HepG2 (cell line): ENCODE data around the gene HSF2BP. TPM values are rescaled to one million over a fixed set of nuclear protein-coding genes. Genes with fewer than 3 reads are reported as not detected.
"Not testable (repeated sequence)": the region's sequence is repeated elsewhere in the genome, so short reads cannot be mapped to it uniquely, and the experiment has no call there.

Source experiments
- ATAC-seq: fragments of 200-7000 bp; cut with Tn5 transposase; 3 replicates; pipeline ENCODE4 v1.9.1; 2020; ENCODE audit warnings: mild to moderate bottlenecking, moderate library complexity
- BruUV-seq: library from RNA; stranded (reverse); fragments of 400-500 nt; replicated peaks from 2 replicates; lab custom pipeline; 2021; lab: Mats Ljungman, UMichigan
- CTCF ChIA-PET: fragments of 300-600 bp; formaldehyde crosslinking; extraction: SDS; loops from one replicate; lab custom pipeline; 2021; ENCODE audit warnings: low total read pairs, inconsistent platforms, low intra/inter-chr PET ratio; lab: Yijun Ruan, JAX
- POLR2A ChIA-PET: fragments of 350-600 bp; sonication (Branson Sonifier 250); formaldehyde crosslinking; loops from one replicate; lab custom pipeline; 2020; ENCODE audit warnings: antibody characterized with exemption, inconsistent platforms; lab: Yijun Ruan, JAX
- DNase-seq: peaks from one replicate; pipeline ENCODE4 v3.0.0-alpha.2; 2015; ENCODE audit warnings: low spot score
- FAIRE-seq: peaks from 3 replicates; lab custom pipeline; 2011; peaks lifted over from hg19 to GRCh38; lab: Jason Lieb, UNC
- H2AFZ ChIP-seq: one replicate; pipeline ENCODE4 v1.6.1; 2011; ENCODE audit warnings: low read length, inconsistent platforms
- H3K27ac ChIP-seq: fragments of 300-600 bp; 3 replicates; pipeline ENCODE4 v1.8.0; 2011; ENCODE audit warnings: mixed run types, mild to moderate bottlenecking, mixed read lengths, low read length, inconsistent platforms; ENCODE audit not compliant: insufficient read depth; ENCODE audit errors: extremely low read length
- H3K27me3 ChIP-seq, 2 experiments: fragments of 200-600 bp in 1 of 2; 2 replicates in 1 of 2; 3 replicates in 1 of 2; pipeline versions ENCODE4 v1.6.0 to v1.8.0; 2011; ENCODE audit warnings: low read length in 2 of 2, mild to moderate bottlenecking in 2 of 2, moderate library complexity in 2 of 2, inconsistent platforms in 1 of 2; ENCODE audit not compliant: insufficient read depth in 2 of 2, control insufficient read depth in 1 of 2
- H3K36me3 ChIP-seq, 2 experiments: fragments of 200-600 bp in 1 of 2; replicated peaks in 1 of 2; 2 replicates in 1 of 2; 3 replicates in 1 of 2; pipeline versions ENCODE4 v1.5.1 to v1.8.0; 2011; ENCODE audit warnings: low read length in 2 of 2, inconsistent platforms in 1 of 2; ENCODE audit not compliant: insufficient read depth in 2 of 2, control insufficient read depth in 1 of 2
- H3K4me1 ChIP-seq: 2 replicates; pipeline ENCODE4 v1.5.1; 2012; ENCODE audit warnings: low read length, inconsistent platforms; ENCODE audit not compliant: insufficient read depth
- H3K4me2 ChIP-seq: 2 replicates; pipeline ENCODE4 v1.6.0; 2011; ENCODE audit warnings: low read depth, low read length, inconsistent platforms
- H3K4me3 ChIP-seq, 3 experiments: fragments of 200-600 bp in 1 of 3; sonication (generic), shearing (Covaris generic) in 1 of 3; replicated peaks in 1 of 3; 2 replicates each; pipeline ENCODE4 v1.5.1; 2011 to 2016; ENCODE audit warnings: low read length in 3 of 3, inconsistent platforms in 2 of 3, low read depth in 2 of 3, mild to moderate bottlenecking in 2 of 3, control low read depth in 1 of 3, mixed read lengths in 1 of 3; ENCODE audit not compliant: insufficient read depth in 1 of 3
- H3K79me2 ChIP-seq: one replicate; pipeline ENCODE4 v1.6.1; 2011; ENCODE audit warnings: low read length, inconsistent platforms; ENCODE audit not compliant: insufficient read depth
- H3K9ac ChIP-seq: 2 replicates; pipeline ENCODE4 v1.6.0; 2011; ENCODE audit warnings: mild to moderate bottlenecking, low read depth, low read length, inconsistent platforms; ENCODE audit not compliant: insufficient read depth
- H3K9me3 ChIP-seq: 2 replicates; pipeline ENCODE4 v1.5.1; 2012; ENCODE audit warnings: mild to moderate bottlenecking, low read length
- H4K20me1 ChIP-seq: 2 replicates; pipeline ENCODE4 v1.6.0; 2011; ENCODE audit warnings: inconsistent platforms, mild to moderate bottlenecking, low read length, moderate library complexity; ENCODE audit not compliant: insufficient read depth
- ATAD3A ChIP-seq: sonication (generic); formaldehyde crosslinking; IDR thresholded peaks from 2 replicates; pipeline ENCODE4 v1.4.0; 2020; ENCODE audit warnings: missing genetic modification reagents
- CREBL2 ChIP-seq: sonication (generic); formaldehyde crosslinking; IDR thresholded peaks from 2 replicates; pipeline ENCODE4 v1.8.1; 2023; ENCODE audit warnings: missing genetic modification reagents, mild to moderate bottlenecking, borderline replicate concordance
- NCOA5 ChIP-seq: sonication (generic); formaldehyde crosslinking; IDR thresholded peaks from 2 replicates; pipeline ENCODE4 v1.4.0; 2020; ENCODE audit warnings: missing genetic modification reagents
- SMAD1 ChIP-seq: sonication (generic); formaldehyde crosslinking; IDR thresholded peaks from 2 replicates; pipeline ENCODE4 v1.4.0; 2020; ENCODE audit warnings: missing genetic modification reagents, low read depth, mild to moderate bottlenecking, borderline replicate concordance
- SMAD3 ChIP-seq: sonication (generic); formaldehyde crosslinking; IDR thresholded peaks from 2 replicates; pipeline ENCODE4 v1.4.0; 2020; ENCODE audit warnings: missing genetic modification reagents
- TP53 ChIP-seq: sonication (generic); formaldehyde crosslinking; conservative IDR thresholded peaks from 2 replicates; pipeline ENCODE4 v1.4.0; 2020; ENCODE audit warnings: missing genetic modification reagents
- ZBTB46 ChIP-seq: sonication (generic); formaldehyde crosslinking; IDR thresholded peaks from 2 replicates; pipeline ENCODE4 v1.4.0; 2020; ENCODE audit warnings: mild to moderate bottlenecking, missing genetic modification reagents, borderline replicate concordance
- ZNF446 ChIP-seq: sonication (generic); formaldehyde crosslinking; IDR thresholded peaks from 2 replicates; pipeline ENCODE4 v1.5.0; 2020; ENCODE audit warnings: mild to moderate bottlenecking, missing genetic modification reagents
- ZNF646 ChIP-seq: sonication (generic); formaldehyde crosslinking; IDR thresholded peaks from 2 replicates; pipeline ENCODE4 v1.9.0; 2021; ENCODE audit warnings: mild to moderate bottlenecking, missing genetic modification reagents
- WGBS: methylation state at CpG from one replicate; pipeline ENCODE4 v1.1.6; 2017; ENCODE audit warnings: low lambda C conversion rate; 5-methylcytosine and 5-hydroxymethylcytosine counted together
- in situ Hi-C: cut with HindIII; loops from 2 replicates; pipeline ENCODE4 v1.10.0; 2017; ENCODE audit warnings: low pct_unique_long_range_greater_than_20kb; ENCODE audit not compliant: extremely low pct_ligation_motif_present
- intact Hi-C: fragments of 100-400 bp; cut with micrococcal nuclease; formaldehyde crosslinking; loops from one replicate; pipeline ENCODE4 v1.10.0; 2022; ENCODE audit not compliant: unreplicated experiment
- polyA plus RNA-seq, 8 experiments: library from polyadenylated mRNA; depleted of rRNA in 3 of 8; stranded (reverse) in 7 of 8; unstranded in 1 of 8; fragments of >200 nt; fragmentation: Illumina TruSeq in 4 of 8; extraction: Trizol in 4 of 8; gene quantifications; 2 replicates each; pipeline versions ENCODE4 v1.2.1 to v1.2.3, GENCODE V29; 2011 to 2016; ENCODE audit warnings: low read depth in 4 of 8, missing spikeins in 1 of 8, mixed read lengths in 1 of 8; ENCODE audit not compliant: insufficient read depth in 1 of 8
- total RNA-seq, 5 experiments: library from RNA; depleted of rRNA; stranded (reverse); fragments of >200 nt; fragmentation: Illumina TruSeq; extraction: Trizol; gene quantifications; 2 replicates each; pipeline ENCODE4 v1.2.3, GENCODE V29; 2016; ENCODE audit warnings: low read depth in 1 of 5

Gene HSF2BP
- total and polyA plus RNA-seq, 2 of the 13 experiments (the other 11 are each of a cell fraction or from before 2014, with no cell fraction given): 0.67 to 2.2 TPM

GRCh38 chr21:43651926-43652325, 7.4 kb downstream of the HSF2BP start:
- 96% methylated on average over 6 of the region's 6 CpGs for WGBS
- CTCF ChIA-PET, H3K4me2 ChIP-seq, H3K36me3 ChIP-seq, H3K4me1 ChIP-seq, ATAC-seq, intact Hi-C loops, in situ Hi-C loops, H3K27me3 ChIP-seq, H3K4me3 ChIP-seq, H3K79me2 ChIP-seq, H4K20me1 ChIP-seq, BruUV-seq, H2AFZ ChIP-seq, POLR2A ChIA-PET, H3K9me3 ChIP-seq, FAIRE-seq, DNase-seq, H3K9ac ChIP-seq, H3K27ac ChIP-seq: not testable (repeated sequence)

GRCh38 chr21:43648171-43648570, 11.1 kb downstream of the HSF2BP start:
- CTCF ChIA-PET: no interaction called here
- no peaks in the 10 kb centered on the region for H3K9me3 ChIP-seq
- 92% methylated on average over 9 of the region's 9 CpGs for WGBS
- FAIRE-seq (no peak), ATAC-seq (no peak), DNase-seq (no peak)
- POLR2A ChIA-PET: no interaction called here
- H3K4me2 ChIP-seq: no peak overlapping the region
- no peaks in the 10 kb centered on the region for H3K27me3 ChIP-seq
- in situ Hi-C loops: no loop called here
- peaks cover 24% of the 10 kb centered on the region for H3K4me1 ChIP-seq
- H3K27ac ChIP-seq: no peak overlapping the region
- BruUV-seq: no TSS peak
- no peaks in the 10 kb centered on the region for H3K79me2 ChIP-seq
- H3K9ac ChIP-seq: no peak overlapping the region
- no peak overlapping the region for H2AFZ ChIP-seq
- intact Hi-C loops: loop anchor here (5.0 kb wide), 2 partner anchors 306 to 336 kb away; no protein-coding TSS in a partner anchor
- H3K4me3 ChIP-seq: no peak overlapping the region
- H4K20me1 ChIP-seq: no peaks in the 10 kb centered on the region
- H3K36me3 ChIP-seq: no peaks in the 10 kb centered on the region
- no peak for TF ChIP-seq CREBL2
- TF ChIP-seq TP53: no peak
- no peak for TF ChIP-seq NCOA5 (CRISPR knock-in tag)
- TF ChIP-seq SMAD1 (CRISPR knock-in tag): no peak
- TF ChIP-seq SMAD3 (CRISPR knock-in tag): no peak
- TF ChIP-seq ZNF446: no peak
- TF ChIP-seq ZNF646 (CRISPR knock-in tag): no peak
- TF ChIP-seq ZBTB46 (CRISPR knock-in tag): no peak
- TF ChIP-seq ATAD3A (CRISPR knock-in tag): no peak
